Activated T-cell treated with anti-CD3 and anti-CD28 coated beads, Interleukin-2, amount 50 U/mL, for 24 hours (primary cell): ENCODE results near the gene SENP6.
"Not testable (repeated sequence)": the region's sequence is repeated elsewhere in the genome, so short reads cannot be mapped to it uniquely, and the experiment has no call there.

ENCODE experiments used
- DNase-seq: peaks from one replicate; pipeline ENCODE4 v3.0.0-alpha.2; 2020
- H3K27ac Mint-ChIP-seq: 2 replicates; pipeline ENCODE4 v1.8.0; 2020; ENCODE audit warnings: mild to moderate bottlenecking, mixed read lengths
- H3K27me3 Mint-ChIP-seq: 2 replicates; pipeline ENCODE4 v1.8.0; 2020; ENCODE audit warnings: mixed read lengths
- H3K36me3 Mint-ChIP-seq: 2 replicates; pipeline ENCODE4 v1.8.0; 2020; ENCODE audit warnings: low read depth, mixed read lengths
- H3K4me1 Mint-ChIP-seq: 2 replicates; pipeline ENCODE4 v1.8.0; 2020; ENCODE audit warnings: low read depth, mixed read lengths
- H3K4me3 Mint-ChIP-seq: 2 replicates; pipeline ENCODE4 v1.8.0; 2020; ENCODE audit warnings: mild to moderate bottlenecking, moderate library complexity, mixed read lengths
- H3K9me3 Mint-ChIP-seq: 2 replicates; pipeline ENCODE4 v1.8.0; 2020; ENCODE audit warnings: mixed read lengths

The SENP6 gene

DNA sequence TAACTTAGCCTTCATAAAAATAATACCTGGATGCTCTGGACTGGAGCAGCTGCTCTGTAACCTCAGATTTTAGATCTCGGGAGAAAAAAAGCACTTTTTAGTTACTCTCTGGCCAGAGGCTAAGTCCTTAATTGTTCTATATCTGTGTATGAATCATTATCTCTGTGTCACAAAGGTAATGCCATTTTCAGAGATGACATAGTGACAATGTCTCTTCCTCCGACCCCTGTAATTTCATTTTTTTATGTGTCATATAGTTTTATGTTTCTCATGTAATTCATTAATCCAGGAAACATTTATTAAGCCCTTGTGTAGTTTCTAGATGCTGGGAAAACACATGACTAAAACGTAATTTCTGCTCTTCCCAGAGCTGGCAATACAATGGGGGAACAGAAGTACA, 55.6 kb downstream of the SENP6 start:
- H3K27me3 Mint-ChIP-seq = no peaks in the 10 kb centered on the region
- no peak overlapping the region for H3K4me3 Mint-ChIP-seq
- H3K4me1 Mint-ChIP-seq = peaks cover 2% of the 10 kb centered on the region
- H3K36me3 Mint-ChIP-seq = peaks cover 87% of the 10 kb centered on the region
- H3K27ac Mint-ChIP-seq = no peak overlapping the region
- DNase-seq = no peak
- H3K9me3 Mint-ChIP-seq = no peaks in the 10 kb centered on the region

DNA sequence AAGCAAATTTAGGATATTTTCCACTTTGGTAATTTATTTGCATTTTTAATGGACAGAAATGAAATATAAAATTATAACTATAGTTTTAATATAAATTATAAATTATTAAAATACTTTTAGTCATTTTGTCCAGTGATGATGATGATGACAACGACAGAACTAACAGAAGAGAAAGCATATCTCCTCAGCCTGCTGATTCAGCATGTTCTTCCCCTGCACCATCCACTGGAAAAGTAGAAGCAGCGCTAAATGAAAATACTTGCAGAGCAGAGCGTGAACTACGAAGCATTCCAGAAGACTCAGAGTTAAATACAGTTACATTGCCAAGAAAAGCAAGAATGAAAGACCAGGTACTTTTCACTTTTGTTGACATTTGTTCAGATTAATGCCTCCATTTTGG, 64.9 kb downstream of the SENP6 start:
- DNase-seq = no peak
- H3K36me3 Mint-ChIP-seq = peaks cover 76% of the 10 kb centered on the region
- H3K4me3 Mint-ChIP-seq = no peak overlapping the region
- no peaks in the 10 kb centered on the region for H3K4me1 Mint-ChIP-seq
- no peaks in the 10 kb centered on the region for H3K9me3 Mint-ChIP-seq
- H3K27me3 Mint-ChIP-seq = no peaks in the 10 kb centered on the region
- no peak overlapping the region for H3K27ac Mint-ChIP-seq

DNA sequence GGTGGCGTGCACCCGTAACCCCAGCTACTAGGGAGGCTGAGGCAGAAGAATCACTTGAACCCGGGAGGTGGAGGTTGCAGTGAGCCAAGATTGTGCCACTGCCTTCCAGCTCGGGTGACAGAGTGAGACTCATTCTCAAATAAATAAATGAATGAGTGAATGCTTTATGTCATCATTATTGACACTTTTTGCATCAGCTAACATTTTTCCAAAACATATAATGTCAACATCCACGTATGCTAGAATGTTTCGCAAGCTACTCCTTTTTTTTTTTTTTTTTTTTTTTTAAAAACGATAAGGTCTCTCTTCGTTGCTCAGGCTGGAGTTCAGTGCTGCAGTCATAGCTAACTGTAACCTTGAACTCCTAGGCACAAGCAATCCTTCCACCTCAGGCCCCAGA, 72.2 kb downstream of the SENP6 start:
- no peak overlapping the region for H3K27ac Mint-ChIP-seq
- no peaks in the 10 kb centered on the region for H3K9me3 Mint-ChIP-seq
- no peaks in the 10 kb centered on the region for H3K4me1 Mint-ChIP-seq
- no peak overlapping the region for H3K4me3 Mint-ChIP-seq
- H3K36me3 Mint-ChIP-seq = peaks cover 74% of the 10 kb centered on the region
- no peaks in the 10 kb centered on the region for H3K27me3 Mint-ChIP-seq
- DNase-seq = no peak

DNA sequence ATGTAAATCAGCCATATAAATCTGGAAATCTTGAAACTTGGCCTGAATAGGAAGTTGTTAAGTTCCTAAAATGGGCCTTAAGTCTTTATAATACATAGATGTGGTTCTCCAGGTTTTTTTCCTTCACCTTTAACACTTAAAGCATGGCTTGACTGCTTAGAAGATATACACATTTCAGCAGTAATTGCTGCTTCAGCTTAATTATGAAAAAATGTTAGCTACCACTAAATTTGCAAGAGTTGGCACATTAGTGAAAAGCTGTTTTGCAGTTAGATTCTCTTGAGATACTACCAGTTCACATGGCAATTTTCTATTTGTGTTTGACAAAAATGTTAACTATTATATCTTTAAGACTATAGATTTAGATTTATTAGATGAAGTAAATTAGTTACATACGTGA, 74.7 kb downstream of the SENP6 start:
- H3K4me3 Mint-ChIP-seq = no peak overlapping the region
- H3K4me1 Mint-ChIP-seq = no peaks in the 10 kb centered on the region
- peaks cover 84% of the 10 kb centered on the region for H3K36me3 Mint-ChIP-seq

DNA sequence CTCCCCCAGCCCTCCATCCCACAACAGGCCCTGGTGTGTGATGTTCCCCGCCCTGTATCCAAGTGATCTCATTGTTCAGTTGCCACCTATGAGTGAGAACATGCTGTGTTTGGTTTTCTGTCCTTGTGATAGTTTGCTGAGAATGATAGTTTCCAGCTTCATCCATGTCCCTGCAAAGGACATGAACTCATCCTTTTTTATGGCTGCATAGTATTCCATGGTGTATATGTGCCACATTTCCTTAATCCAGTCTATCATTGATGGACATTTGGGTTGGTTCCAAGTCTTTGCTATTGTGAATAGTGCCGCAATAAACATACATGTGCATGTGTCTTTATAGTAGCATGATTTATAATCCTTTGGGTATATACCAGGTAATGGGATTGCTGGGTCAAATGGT, 80.9 kb downstream of the SENP6 start:
- Mint-ChIP-seq H3K4me1 (peaks cover 13% of the 10 kb centered on the region), H3K9me3 (peaks cover 21% of the 10 kb centered on the region), H3K36me3 (peaks cover 99% of the 10 kb centered on the region)
- H3K27ac Mint-ChIP-seq, H3K27me3 Mint-ChIP-seq, H3K4me3 Mint-ChIP-seq, DNase-seq: not testable (repeated sequence)

More for the DNA sequence above, 74.7 kb downstream of the SENP6 start:
- no peak for DNase-seq
- Mint-ChIP-seq H3K9me3 (peaks cover 4% of the 10 kb centered on the region), H3K27me3 (no peaks in the 10 kb centered on the region), H3K27ac (no peak overlapping the region)

DNA sequence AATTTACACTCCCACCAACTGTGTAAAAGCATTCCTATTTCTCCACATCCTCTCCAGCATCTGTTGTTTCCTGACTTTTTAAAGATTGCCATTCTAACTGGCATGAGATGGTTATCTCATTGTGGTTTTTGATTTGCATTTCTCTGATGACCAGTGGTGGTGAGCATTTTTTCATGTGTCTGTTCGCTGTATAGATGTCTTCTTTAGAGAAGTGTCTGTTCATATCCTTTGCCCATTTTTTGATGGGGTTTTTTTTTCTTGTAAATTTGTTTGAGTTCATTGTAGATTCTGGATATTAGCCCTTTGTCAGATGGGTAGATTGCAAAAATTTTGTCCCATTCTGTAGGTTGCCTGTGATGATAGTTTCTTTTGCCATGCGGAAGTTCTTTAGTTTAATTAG, 81.3 kb downstream of the SENP6 start:
- H3K27me3 Mint-ChIP-seq, H3K27ac Mint-ChIP-seq, DNase-seq, H3K4me3 Mint-ChIP-seq: not testable (repeated sequence)
- H3K36me3 Mint-ChIP-seq = peaks cover 99% of the 10 kb centered on the region
- H3K4me1 Mint-ChIP-seq = peaks cover 13% of the 10 kb centered on the region
- H3K9me3 Mint-ChIP-seq = peaks cover 21% of the 10 kb centered on the region

DNA sequence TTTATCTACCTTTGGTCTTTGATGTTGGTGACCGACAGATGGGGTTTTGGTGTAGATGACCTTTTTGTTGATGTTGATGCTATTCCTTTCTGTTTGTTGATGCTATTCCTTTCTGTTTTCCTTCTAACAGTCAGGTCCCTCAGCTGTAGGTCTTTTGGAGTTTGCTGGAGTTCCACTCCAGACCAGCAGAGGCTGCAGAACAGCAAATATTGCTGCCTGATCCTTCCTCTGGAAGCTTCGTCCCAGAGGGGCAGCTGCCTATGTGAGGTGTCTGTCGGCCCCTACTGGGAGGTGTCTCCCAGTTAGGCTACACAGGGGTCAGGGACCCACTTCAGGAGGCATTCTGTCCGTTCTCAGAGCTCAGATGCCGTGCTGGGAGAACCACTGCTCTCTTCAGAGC, 85.9 kb downstream of the SENP6 start:
- not testable (repeated sequence) for H3K27ac Mint-ChIP-seq, H3K27me3 Mint-ChIP-seq, DNase-seq, H3K4me3 Mint-ChIP-seq, H3K9me3 Mint-ChIP-seq
- peaks cover 85% of the 10 kb centered on the region for H3K36me3 Mint-ChIP-seq
- H3K4me1 Mint-ChIP-seq = peaks cover 13% of the 10 kb centered on the region

DNA sequence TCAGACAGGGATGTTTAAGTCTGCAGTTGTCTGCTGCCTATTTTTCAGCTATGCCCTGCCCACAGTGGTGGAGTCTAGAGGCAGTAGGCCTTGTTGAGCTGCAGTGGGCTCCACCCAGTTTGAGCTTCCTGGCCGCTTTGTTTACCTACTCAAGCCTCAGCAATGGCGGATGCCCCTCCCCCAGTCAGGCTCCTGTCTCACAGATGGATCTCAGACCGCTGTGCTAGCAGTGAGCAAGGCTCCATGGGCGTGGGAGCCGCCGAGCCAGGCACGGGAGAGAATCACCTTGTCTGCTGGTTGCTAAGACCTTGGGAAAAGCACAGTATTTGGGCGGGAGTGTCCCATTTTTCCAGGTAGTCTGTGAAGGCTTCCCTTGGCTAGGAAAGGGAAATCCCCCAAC, 86.3 kb downstream of the SENP6 start:
- H3K4me3 Mint-ChIP-seq, DNase-seq, H3K27ac Mint-ChIP-seq, H3K9me3 Mint-ChIP-seq, H3K27me3 Mint-ChIP-seq: not testable (repeated sequence)
- Mint-ChIP-seq H3K4me1 (peaks cover 13% of the 10 kb centered on the region), H3K36me3 (peaks cover 85% of the 10 kb centered on the region)

DNA sequence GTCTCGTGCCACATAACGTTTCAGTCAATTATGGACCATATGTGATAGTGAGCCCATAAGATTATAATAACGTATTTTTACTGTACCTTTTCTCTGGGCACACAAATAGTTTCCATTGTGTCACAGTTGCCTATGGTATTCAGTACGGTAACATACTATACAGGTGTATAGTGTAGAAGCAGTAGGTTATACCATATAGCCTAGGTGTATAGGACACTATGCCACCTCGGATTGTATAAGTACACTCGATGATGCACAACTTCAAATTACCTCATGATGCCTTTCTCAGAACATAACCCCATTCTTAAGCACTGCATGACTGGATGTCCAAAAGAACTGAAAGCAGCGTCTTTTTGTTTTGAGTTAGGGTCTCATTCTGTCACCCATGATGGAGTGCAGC, 87.9 kb downstream of the SENP6 start:
- H3K27me3 Mint-ChIP-seq = no peaks in the 10 kb centered on the region
- H3K4me1 Mint-ChIP-seq = peaks cover 11% of the 10 kb centered on the region
- no peak for DNase-seq
- peaks cover 2% of the 10 kb centered on the region for H3K9me3 Mint-ChIP-seq
- H3K36me3 Mint-ChIP-seq = peaks cover 85% of the 10 kb centered on the region
- H3K27ac Mint-ChIP-seq = peak overlapping the region; percentile 26
- no peak overlapping the region for H3K4me3 Mint-ChIP-seq

DNA sequence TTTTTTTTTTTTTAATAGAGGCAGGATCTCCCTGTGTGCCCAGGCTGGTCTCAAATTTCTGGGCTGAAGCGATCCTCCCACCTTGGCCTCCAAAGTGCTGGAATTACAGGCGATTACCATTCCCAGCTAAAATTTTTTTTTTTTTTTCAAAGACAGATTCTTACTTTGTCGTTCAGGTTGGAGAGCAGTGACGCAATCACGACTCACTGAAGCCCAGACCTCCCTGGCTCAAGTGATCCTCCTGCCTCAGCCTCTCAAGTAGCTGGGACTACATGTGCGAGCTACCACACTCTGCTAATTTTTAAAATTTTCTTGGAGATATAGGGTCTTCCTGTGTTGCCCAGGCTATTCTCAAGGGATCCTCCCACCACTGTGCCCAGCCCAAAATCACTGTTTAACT, 89.3 kb downstream of the SENP6 start:
- DNase-seq = no peak
- peaks cover 2% of the 10 kb centered on the region for H3K9me3 Mint-ChIP-seq
- no peaks in the 10 kb centered on the region for H3K27me3 Mint-ChIP-seq
- H3K36me3 Mint-ChIP-seq = peaks cover 81% of the 10 kb centered on the region
- H3K4me3 Mint-ChIP-seq = no peak overlapping the region
- H3K4me1 Mint-ChIP-seq = peaks cover 4% of the 10 kb centered on the region
- H3K27ac Mint-ChIP-seq = no peak overlapping the region

DNA sequence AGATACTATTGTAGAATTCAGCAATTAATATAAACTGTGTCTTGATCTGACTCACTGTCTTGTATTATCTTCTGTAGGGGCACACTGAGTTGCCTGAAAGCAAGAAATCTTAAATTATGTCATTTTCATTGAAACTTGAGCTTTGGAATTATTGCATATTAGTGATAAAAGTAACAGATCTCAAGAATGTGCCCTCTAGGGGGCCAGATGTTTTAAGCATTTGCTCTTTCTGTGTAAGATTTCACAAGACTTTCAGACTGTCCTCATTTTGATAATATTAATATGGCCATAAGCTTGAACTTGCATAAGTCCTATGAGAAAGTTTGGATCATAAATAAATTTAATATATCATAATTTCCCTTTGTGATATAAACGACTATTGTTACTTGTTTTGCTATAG, 91.9 kb downstream of the SENP6 start:
- DNase-seq = no peak
- Mint-ChIP-seq H3K4me1 (no peaks in the 10 kb centered on the region), H3K27me3 (no peaks in the 10 kb centered on the region), H3K36me3 (peaks cover 77% of the 10 kb centered on the region), H3K27ac (no peak overlapping the region), H3K9me3 (no peaks in the 10 kb centered on the region), H3K4me3 (no peak overlapping the region)

DNA sequence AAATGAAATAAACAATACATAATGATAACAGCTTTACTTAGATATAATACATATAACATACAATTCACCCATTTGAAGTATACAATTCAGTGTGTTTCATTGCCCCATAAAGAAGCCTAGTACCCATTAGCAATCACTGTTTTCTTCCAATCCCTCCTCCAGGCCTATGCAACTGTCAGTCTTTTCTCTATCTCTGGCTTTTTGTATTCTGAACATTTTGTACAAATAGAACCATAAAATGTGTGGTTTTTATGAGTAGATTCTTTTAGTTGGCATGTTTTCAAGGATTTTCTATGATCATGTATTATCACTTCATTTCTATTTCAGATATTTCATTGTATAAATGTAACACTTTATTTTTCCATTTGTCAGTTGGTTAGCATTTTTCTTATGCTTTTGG, 92.7 kb downstream of the SENP6 start:
- DNase-seq = no peak
- Mint-ChIP-seq H3K4me3 (no peak overlapping the region), H3K27ac (no peak overlapping the region), H3K27me3 (no peaks in the 10 kb centered on the region), H3K9me3 (no peaks in the 10 kb centered on the region), H3K4me1 (no peaks in the 10 kb centered on the region), H3K36me3 (peaks cover 74% of the 10 kb centered on the region)

DNA sequence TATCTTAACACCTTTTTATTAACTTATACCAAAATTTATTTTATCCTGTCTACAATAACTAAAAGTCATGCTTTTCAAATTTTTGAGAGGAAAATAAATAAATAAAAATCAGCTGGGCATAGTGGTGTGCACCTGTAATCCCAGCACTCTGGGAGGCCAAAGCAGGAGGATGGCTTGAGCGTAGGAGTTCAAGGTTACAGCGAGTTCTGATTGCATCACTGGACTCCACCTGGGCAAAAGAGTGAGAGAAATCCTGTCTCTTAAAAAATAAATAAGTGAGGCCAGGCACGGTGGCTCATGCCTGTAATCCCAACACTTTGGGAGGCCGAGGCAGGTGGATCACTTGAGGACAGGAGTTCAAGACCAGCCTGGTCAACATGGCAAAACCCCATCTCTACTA, 106.7 kb downstream of the SENP6 start:
- H3K27ac Mint-ChIP-seq, H3K27me3 Mint-ChIP-seq, DNase-seq, H3K4me3 Mint-ChIP-seq, H3K9me3 Mint-ChIP-seq, H3K4me1 Mint-ChIP-seq: not testable (repeated sequence)
- peaks cover 83% of the 10 kb centered on the region for H3K36me3 Mint-ChIP-seq

DNA sequence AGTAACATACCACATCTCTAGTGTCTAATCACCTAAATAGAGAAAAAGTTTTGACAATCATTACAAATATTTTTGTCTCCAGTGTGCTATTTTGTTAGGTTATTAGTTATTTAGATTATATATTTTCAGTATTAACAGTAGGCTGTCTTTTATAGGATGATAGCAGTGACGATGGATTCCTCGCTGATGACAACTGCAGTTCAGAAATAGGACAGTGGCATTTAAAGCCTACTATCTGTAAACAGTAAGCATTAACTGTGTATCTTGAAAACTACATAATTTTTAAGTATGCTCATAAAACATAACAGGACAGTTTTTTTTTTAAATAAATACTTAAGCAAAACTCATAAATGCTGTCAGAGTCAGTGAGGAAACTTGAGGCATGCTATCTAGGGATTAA, 109.5 kb downstream of the SENP6 start:
- no peaks in the 10 kb centered on the region for H3K9me3 Mint-ChIP-seq
- H3K27ac Mint-ChIP-seq = no peak overlapping the region
- DNase-seq = no peak
- H3K36me3 Mint-ChIP-seq = peaks cover 81% of the 10 kb centered on the region
- H3K4me1 Mint-ChIP-seq = peaks cover 1% of the 10 kb centered on the region
- no peak overlapping the region for H3K4me3 Mint-ChIP-seq
- H3K27me3 Mint-ChIP-seq = no peaks in the 10 kb centered on the region

DNA sequence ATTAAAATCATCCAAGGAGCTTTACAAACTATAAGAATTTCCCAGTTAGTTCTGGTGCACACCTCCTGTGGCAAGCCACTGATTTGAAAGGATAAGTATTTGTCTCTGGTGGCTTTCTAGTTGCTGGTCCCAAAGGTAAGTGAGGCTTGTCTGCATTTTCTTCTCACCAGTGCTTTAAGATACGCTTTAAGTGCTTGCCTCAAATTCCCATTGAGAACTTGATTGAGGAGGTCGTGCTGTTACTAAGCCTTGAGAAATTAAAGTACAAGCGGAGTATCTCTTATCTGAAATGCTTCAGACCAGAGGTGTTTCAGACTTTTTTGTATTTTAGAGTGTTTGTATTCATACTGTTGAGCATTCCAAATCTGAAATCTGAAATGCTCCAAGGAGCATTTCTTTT, 117.5 kb downstream of the SENP6 start:
- no peaks in the 10 kb centered on the region for H3K27me3 Mint-ChIP-seq
- H3K4me1 Mint-ChIP-seq = no peaks in the 10 kb centered on the region
- no peak overlapping the region for H3K27ac Mint-ChIP-seq
- no peak overlapping the region for H3K4me3 Mint-ChIP-seq
- DNase-seq = no peak
- no peaks in the 10 kb centered on the region for H3K9me3 Mint-ChIP-seq
- peaks cover 19% of the 10 kb centered on the region for H3K36me3 Mint-ChIP-seq

DNA sequence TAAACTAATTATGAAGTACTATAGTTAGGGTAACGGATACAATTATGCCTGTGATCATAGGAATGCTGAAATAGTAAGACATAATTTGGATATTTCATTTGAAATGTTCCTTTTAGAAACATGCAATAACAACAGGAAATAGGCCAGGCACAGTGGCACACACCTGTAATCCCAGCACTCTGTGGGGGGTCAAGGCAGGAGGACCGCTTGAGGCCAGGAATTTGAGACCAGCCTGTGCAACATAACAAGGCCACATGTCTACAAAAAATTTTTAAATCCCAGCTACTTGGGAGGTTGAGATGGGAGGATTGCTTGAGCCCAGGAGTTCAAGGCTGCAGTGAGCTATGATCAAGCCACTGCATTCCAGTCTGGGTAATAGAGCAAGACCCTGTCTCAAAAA, 121.7 kb downstream of the SENP6 start:
- DNase-seq = no peak
- H3K36me3 Mint-ChIP-seq = no peaks in the 10 kb centered on the region
- H3K27me3 Mint-ChIP-seq = no peaks in the 10 kb centered on the region
- no peaks in the 10 kb centered on the region for H3K4me1 Mint-ChIP-seq
- H3K9me3 Mint-ChIP-seq = no peaks in the 10 kb centered on the region
- no peak overlapping the region for H3K27ac Mint-ChIP-seq
- H3K4me3 Mint-ChIP-seq = no peak overlapping the region
